HFFc6 (cell line): ENCODE data around the gene POFUT2. TPM values are rescaled to one million over a fixed set of nuclear protein-coding genes. Genes with fewer than 3 reads are reported as not detected.
A peak's percentile ranks its signal among the peaks of the same experiment; 100 is the strongest.

Experiments
- DNase-seq: peaks from one replicate; pipeline ENCODE4 v3.0.0-alpha.2; 2018
- H3K27ac Mint-ChIP-seq: 2 replicates; pipeline ENCODE4 v1.8.0; 2020; ENCODE audit warnings: mild to moderate bottlenecking, mixed read lengths
- H3K27me3 Mint-ChIP-seq: 2 replicates; pipeline ENCODE4 v1.8.0; 2021; ENCODE audit warnings: mild to moderate bottlenecking, moderate library complexity, mixed read lengths; ENCODE audit not compliant: insufficient read depth
- H3K36me3 Mint-ChIP-seq: 2 replicates; pipeline ENCODE4 v1.8.0; 2021; ENCODE audit warnings: low read depth, mixed read lengths
- H3K4me1 Mint-ChIP-seq: 2 replicates; pipeline ENCODE4 v1.8.0; 2020; ENCODE audit warnings: low read depth, mixed read lengths
- H3K4me3 Mint-ChIP-seq: 2 replicates; pipeline ENCODE4 v1.8.0; 2020; ENCODE audit warnings: mild to moderate bottlenecking, moderate library complexity, mixed read lengths
- H3K9me3 Mint-ChIP-seq: 2 replicates; pipeline ENCODE4 v1.8.0; 2020; ENCODE audit warnings: mild to moderate bottlenecking, mixed read lengths
- CTCF ChIP-seq: fragments of 200-600 bp; sonication (generic); IDR thresholded peaks from 2 replicates; pipeline ENCODE4 v1.5.0; 2021; ENCODE audit warnings: antibody characterized with exemption, mild to moderate bottlenecking
- total RNA-seq, 6 experiments: library from RNA; stranded (reverse); fragmentation: NEBNext Ultra II Directional; extraction: Animal tissue kit (Norgen Biotek cat#: 25700); gene quantifications; 2 replicates in 1 of 6; 3 replicates in 5 of 6; pipeline ENCODE4 v1.2.3, GENCODE V29; 2021

The POFUT2 gene
- total RNA-seq, 6 experiments from 2014 or later = 78.2 to 112 (median 80.3) TPM

GRCh38 chr21:45332415-45332814 lies 44.7 kb upstream of the POFUT2 start:
- no peak overlapping the region; the same call in 1 of the 2 replicates for H3K27ac Mint-ChIP-seq
- H3K9me3 Mint-ChIP-seq = no peaks in the 10 kb centered on the region
- no peak overlapping the region for H3K4me3 Mint-ChIP-seq
- H3K4me1 Mint-ChIP-seq = peaks cover 16% of the 10 kb centered on the region
- no peak for DNase-seq
- TF ChIP-seq CTCF = no peak
- peaks cover 3% of the 10 kb centered on the region; the same call in 1 of the 2 replicates for H3K27me3 Mint-ChIP-seq
- no peaks in the 10 kb centered on the region for H3K36me3 Mint-ChIP-seq

GRCh38 chr21:45331531-45332147 lies 43.9 kb upstream of the POFUT2 start:
- peaks cover 24% of the 10 kb centered on the region for H3K4me1 Mint-ChIP-seq
- no peak for TF ChIP-seq CTCF
- no peaks in the 10 kb centered on the region for H3K9me3 Mint-ChIP-seq
- no peak overlapping the region for H3K4me3 Mint-ChIP-seq
- no peaks in the 10 kb centered on the region for H3K36me3 Mint-ChIP-seq
- no peak overlapping the region for H3K27ac Mint-ChIP-seq
- peaks cover 3% of the 10 kb centered on the region; the same call in 1 of the 2 replicates for H3K27me3 Mint-ChIP-seq
- DNase-seq = no peak

- H3K4me1 Mint-ChIP-seq = peaks cover 31% of the 10 kb centered on the region
Observed at GRCh38 chr21:45330851-45331261, 43.2 kb upstream of the POFUT2 start.

GRCh38 chr21:45330075-45330781 lies 42.5 kb upstream of the POFUT2 start:
- peak; percentile 79 for DNase-seq

More at GRCh38 chr21:45330851-45331261, 43.2 kb upstream of the POFUT2 start:
- Mint-ChIP-seq H3K27ac (peak overlapping the region; percentile 89), H3K9me3 (no peaks in the 10 kb centered on the region), H3K27me3 (peaks cover 3% of the 10 kb centered on the region; the same call in 1 of the 2 replicates), H3K36me3 (no peaks in the 10 kb centered on the region), H3K4me3 (no peak overlapping the region)
- no peak for TF ChIP-seq CTCF
- no peak for DNase-seq

More at GRCh38 chr21:45330075-45330781, 42.5 kb upstream of the POFUT2 start:
- TF ChIP-seq CTCF = no peak
- Mint-ChIP-seq H3K4me3 (peak overlapping the region; percentile 69), H3K4me1 (peaks cover 35% of the 10 kb centered on the region), H3K9me3 (no peaks in the 10 kb centered on the region), H3K27ac (peak overlapping the region; percentile 89), H3K36me3 (no peaks in the 10 kb centered on the region), H3K27me3 (peaks cover 3% of the 10 kb centered on the region; the same call in 1 of the 2 replicates)
